Measurements from ENCODE around the gene CNNM4.

The CNNM4 gene

DNA sequence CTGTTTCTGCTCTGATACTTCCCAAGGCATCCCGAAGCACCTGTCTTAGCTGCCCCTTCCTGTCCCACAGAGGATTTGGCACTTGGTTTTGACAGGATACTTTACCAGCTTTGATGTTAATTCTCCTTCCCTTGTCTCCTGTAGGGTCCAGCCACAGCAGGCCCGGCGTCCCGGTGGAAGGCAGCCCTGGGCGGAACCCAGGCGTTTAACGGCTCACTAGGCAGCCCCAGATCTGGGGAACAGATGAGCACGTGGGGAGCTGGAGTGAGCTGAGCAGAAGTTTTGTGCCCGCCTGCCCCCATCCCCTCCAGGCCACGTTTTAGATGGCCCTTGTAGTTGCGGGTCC, 71.7 kb downstream of the CNNM4 start:
- Histone ChIP-seq H3K4me1 (peaks cover 8% of the 10 kb centered on the region; the same call in 1 of the 2 replicates), H3K4me3 (no peak overlapping the region), H3K27me3 (ENCODE audit: low read depth) (no peaks in the 10 kb centered on the region), H3K9me3 (no peaks in the 10 kb centered on the region), H3K36me3 (replicated peaks) (peaks cover 56% of the 10 kb centered on the region)
- DNase-seq (ENCODE audit: low spot score in 2 of 2) = no peak
- in situ Hi-C loops (cut with MboI; ENCODE audit: low sequenced_read_pairs) = no loop called here

DNA sequence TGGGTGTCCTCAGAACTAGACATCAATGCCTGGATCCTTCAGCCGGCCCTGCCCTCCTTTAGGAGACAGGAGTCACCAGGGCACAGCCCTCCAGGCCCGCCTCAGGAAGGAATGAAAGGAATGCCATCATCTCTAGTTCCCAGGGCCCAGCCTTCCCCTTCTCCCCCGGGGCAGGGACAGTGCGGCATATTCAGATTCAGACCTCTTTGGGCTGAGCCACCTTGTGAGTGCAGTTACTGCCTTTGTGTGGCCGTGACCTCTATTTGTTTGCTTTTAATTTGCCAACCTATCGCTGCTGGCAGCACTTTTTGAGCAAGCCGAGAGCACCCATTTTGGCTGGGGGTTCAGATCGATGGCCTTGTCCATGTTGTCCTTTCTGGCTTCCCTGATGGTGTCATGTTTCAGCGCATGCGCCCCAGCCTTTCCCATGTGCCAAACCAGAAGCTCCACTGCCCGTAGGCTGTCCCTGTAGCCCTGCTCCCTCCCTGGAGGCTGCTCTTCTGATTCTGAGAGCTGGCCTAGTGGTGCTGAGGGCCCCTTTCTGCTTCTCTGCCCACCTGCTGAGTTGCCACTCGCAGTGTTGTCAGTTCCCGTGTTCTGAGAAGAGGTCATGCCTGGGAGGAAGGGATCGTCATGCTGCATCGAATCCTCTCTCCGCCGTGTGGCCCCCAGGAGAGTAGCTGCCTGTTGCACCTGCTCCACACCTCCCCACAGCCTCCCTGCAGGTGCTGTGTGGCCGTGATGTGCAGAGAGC, 72.2 kb downstream of the CNNM4 start:
- Histone ChIP-seq H3K9me3 (no peaks in the 10 kb centered on the region), H3K4me1 (peaks cover 8% of the 10 kb centered on the region; the same call in 1 of the 2 replicates), H3K27me3 (ENCODE audit: low read depth) (no peaks in the 10 kb centered on the region), H3K36me3 (replicated peaks) (peaks cover 52% of the 10 kb centered on the region), H3K4me3 (no peak overlapping the region)
- in situ Hi-C loops (cut with MboI; ENCODE audit: low sequenced_read_pairs) = no loop called here
- DNase-seq (ENCODE audit: low spot score in 2 of 2) = peak in 1 of 2 experiments; percentile 67

DNA sequence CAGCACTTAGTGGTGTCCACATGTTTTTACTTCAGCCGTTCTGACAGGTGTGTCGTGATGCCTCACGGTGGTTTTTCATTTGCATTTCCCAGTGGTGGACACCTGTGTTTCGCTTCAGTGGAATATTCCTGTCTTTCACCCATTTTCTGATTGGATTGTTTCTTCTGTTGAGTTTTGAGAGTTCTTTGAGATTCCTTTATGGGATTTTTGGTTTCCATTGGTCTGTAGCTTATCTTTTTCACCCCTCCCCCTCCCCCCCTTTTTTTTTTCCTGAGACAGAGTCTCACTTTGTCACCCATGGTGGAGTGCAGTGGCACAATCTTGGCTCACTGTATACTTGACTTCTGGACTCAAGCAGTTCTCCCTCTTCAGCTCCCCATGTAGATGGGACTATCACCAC, 75.1 kb downstream of the CNNM4 start:
- peaks cover 8% of the 10 kb centered on the region; the same call in 1 of the 2 replicates for H3K4me1 ChIP-seq
- H3K36me3 ChIP-seq (replicated peaks) = peaks cover 46% of the 10 kb centered on the region
- in situ Hi-C loops (cut with MboI; ENCODE audit: low sequenced_read_pairs) = no loop called here
- no peaks in the 10 kb centered on the region for H3K9me3 ChIP-seq
- no peak overlapping the region for H3K4me3 ChIP-seq
- no peak for DNase-seq (ENCODE audit: low spot score in 2 of 2)
- no peaks in the 10 kb centered on the region for H3K27me3 ChIP-seq (ENCODE audit: low read depth)

DNA sequence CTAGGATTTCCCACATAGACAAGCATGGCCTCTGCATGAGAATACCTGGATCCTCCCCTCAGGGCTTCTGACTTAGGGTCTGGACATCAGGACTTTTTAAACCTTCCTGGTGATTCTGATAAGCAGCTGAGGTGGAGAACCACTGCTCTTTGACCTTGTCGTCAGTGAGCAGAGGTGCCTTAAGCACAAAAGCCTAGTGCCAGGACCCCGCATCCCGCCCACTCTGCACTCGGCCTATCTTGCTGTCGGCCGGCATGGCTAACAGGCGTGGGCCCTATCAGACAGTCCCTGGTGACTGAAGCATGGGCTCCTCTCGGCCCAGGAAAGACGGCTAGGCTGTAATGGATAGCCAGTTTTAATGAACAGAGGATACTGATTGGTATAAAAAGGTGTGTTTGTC, 76.9 kb downstream of the CNNM4 start:
- peaks cover 30% of the 10 kb centered on the region for H3K36me3 ChIP-seq (replicated peaks)

DNA sequence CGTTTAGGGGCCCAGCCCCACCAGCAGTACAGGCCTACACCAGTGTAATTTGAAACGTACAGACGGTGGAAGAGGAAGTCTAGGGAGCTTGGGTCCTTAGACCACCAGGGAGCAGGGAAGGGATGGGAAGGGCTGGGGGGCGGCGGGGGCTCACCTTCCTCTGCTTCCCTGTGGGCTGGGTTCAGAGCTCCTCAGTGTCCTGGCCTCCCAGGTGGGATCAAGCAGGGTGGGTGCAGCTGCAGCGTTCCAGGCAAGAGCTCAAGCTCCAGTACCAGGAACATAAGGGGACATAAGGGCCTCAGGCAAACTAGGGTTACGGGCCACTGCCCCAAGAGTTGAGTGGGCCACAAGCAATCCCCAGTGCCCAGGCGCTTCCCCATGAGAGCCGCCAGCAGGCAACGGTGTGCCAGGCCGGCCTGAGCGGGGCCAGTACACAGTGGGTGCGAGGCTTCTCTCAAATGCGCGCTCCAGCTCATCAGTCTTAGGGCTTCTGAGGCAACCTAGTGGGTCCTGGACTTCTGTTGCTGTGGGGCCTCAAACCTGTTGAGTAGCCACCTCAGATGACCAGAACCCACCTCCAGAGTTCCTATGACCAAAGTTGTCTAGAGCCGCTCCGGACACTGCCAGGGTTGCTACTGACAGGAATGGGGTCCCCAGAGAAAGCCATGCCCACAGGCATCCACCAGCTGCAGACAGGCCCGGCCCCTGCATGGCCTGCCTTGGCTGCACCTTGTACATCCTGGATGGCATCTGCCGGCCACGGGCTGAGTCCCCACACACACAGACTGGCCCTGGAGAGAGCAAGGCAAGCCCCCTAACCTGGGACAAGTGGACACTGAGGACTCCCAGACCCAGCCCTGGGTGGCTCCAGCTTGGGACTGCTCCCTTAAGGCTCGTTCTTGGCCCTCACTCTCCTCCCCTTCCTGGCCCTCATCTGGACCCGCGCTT, 77.9 kb downstream of the CNNM4 start:
- H3K9me3 ChIP-seq = no peaks in the 10 kb centered on the region
- DNase-seq (ENCODE audit: low spot score in 2 of 2) = no peak
- no peak overlapping the region for H3K4me3 ChIP-seq
- peaks cover 21% of the 10 kb centered on the region for H3K36me3 ChIP-seq (replicated peaks)
- H3K4me1 ChIP-seq = no peaks in the 10 kb centered on the region
- H3K27me3 ChIP-seq (ENCODE audit: low read depth) = no peaks in the 10 kb centered on the region
- in situ Hi-C loops (cut with MboI; ENCODE audit: low sequenced_read_pairs) = no loop called here

More for the DNA sequence above, 76.9 kb downstream of the CNNM4 start:
- peaks cover 6% of the 10 kb centered on the region; the same call in 1 of the 2 replicates for H3K4me1 ChIP-seq
- no peak overlapping the region for H3K4me3 ChIP-seq
- H3K9me3 ChIP-seq = no peaks in the 10 kb centered on the region
- H3K27me3 ChIP-seq (ENCODE audit: low read depth) = no peaks in the 10 kb centered on the region
- no peak for DNase-seq (ENCODE audit: low spot score in 2 of 2)
- in situ Hi-C loops (cut with MboI; ENCODE audit: low sequenced_read_pairs) = no loop called here

DNA sequence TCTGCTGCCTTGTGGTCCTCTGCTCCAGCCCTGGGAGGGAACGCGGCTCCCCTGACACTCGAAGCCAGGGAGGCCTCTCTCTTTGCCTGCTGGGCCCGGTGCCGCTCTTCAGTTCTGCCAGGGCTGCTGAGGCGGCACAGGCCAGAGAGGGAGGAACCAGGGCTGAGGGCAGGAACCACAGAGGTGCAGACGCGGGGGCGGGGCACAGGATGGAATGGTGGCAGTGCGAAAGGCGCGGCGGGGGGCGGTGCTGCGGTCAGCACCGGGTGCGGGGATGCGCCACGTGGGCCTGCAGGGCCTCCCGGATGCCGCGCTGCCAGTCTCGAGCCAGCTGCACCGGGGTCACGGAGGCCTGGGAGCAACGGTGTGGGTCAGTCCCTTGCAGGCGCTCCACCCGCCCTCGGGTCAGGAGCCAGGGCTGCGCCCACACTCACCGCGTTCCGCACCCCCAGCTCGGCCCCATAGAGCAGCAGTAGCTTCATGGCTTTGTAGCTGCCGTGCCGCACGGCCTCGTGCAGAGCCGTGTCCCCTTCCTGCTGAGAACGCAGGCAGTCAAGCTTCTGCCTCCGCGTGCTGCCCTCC, 78.7 kb downstream of the CNNM4 start:
- DNase-seq (ENCODE audit: low spot score in 2 of 2) = no peak
- no peaks in the 10 kb centered on the region for H3K4me1 ChIP-seq
- H3K36me3 ChIP-seq (replicated peaks) = peaks cover 20% of the 10 kb centered on the region
- in situ Hi-C loops (cut with MboI; ENCODE audit: low sequenced_read_pairs) = no loop called here
- no peak overlapping the region for H3K4me3 ChIP-seq
- H3K27me3 ChIP-seq (ENCODE audit: low read depth) = no peaks in the 10 kb centered on the region
- H3K9me3 ChIP-seq = no peaks in the 10 kb centered on the region

DNA sequence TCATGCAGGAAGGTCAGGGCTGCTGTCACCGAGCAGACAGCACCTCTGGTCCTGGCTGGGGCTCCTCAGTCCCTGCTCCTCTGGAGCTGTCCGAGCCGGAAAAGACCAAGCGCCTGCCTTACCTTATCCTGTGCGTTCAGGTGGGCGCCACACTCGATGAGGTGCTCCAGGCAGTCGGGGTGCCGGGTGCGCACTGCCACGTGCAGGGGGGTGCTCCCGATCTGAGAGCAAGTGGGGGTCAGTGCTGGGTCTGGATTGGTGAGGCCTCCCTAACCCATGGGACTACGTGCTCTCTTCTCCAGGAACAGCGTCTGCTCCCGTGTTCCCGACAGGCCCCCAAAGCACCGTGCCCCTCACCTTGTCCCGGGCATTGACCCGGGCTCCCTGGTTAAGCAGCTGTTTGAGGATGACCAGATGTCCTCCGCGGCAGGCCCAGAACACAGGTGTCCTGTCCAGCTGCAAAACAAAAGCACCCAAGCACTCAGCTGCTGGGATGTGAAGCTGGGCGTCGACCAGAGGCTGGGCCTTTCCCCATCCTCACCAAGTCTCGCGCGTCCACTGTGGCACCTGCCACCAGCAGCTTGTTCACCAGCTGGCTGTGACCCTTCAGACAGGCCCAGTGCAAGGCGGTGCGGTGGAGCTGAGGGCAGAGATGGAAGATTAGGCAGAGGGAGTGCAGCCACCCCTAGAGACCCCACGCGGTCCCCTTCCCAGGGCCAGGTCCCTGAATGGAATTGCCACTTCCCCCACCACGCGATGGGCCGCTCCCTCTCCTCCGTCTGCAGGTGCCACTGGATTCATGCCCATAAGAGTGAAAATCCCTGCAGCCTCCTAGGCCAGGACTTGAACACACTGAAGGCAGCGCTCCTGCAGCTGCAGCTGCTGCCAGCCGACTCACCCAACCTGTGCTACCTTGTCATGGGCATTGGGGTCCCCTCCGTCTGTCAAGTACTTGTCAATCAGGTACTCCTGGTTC, 79.5 kb downstream of the CNNM4 start:
- Histone ChIP-seq H3K9me3 (no peaks in the 10 kb centered on the region), H3K36me3 (replicated peaks) (peaks cover 20% of the 10 kb centered on the region), H3K4me1 (no peaks in the 10 kb centered on the region), H3K27me3 (ENCODE audit: low read depth) (no peaks in the 10 kb centered on the region), H3K4me3 (no peak overlapping the region)
- in situ Hi-C loops (cut with MboI; ENCODE audit: low sequenced_read_pairs) = no loop called here
- DNase-seq (ENCODE audit: low spot score in 2 of 2) = no peak

DNA sequence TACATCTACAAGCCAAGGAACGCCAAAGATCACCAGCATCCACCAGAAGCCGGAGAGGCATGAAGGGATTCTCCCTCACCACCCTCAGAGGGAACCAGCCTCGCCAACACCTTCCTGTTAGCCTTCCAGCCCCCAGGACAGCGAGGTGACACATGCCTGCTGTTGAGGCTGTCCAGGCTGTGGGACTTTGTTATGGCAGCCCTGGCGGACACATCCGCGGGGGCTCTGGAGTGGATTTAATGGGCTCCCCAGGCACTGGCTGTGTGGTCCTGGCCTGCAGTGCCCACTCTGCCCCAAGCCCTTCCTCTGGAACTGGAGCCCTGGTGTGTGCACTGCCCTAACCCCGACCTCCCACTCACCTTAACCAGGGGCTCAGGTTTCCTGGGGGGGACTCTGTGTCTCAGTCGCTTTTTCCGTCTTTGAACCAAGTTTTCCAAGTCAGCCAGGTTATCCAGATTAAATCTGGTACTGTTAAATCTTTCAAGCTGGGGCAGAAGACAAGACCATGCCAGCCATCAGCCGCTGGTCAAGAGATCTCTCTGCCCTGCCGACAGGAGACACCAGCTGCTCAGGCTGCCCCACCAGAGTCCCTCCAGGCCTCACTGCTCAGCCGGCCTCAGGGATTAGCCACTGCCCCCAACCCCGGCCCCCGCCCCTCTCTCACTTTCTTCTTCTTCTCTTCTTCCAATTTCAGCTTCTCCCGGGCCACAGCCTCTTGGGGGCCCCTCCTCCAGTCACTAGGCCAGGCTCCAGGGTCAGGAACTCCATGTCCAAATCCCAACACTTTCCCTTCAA, 81.2 kb downstream of the CNNM4 start:
- DNase-seq (ENCODE audit: low spot score in 2 of 2) = no peak
- no peaks in the 10 kb centered on the region for H3K9me3 ChIP-seq
- H3K4me3 ChIP-seq = no peak overlapping the region
- H3K36me3 ChIP-seq (replicated peaks) = peaks cover 21% of the 10 kb centered on the region
- H3K27me3 ChIP-seq (ENCODE audit: low read depth) = no peaks in the 10 kb centered on the region
- in situ Hi-C loops (cut with MboI; ENCODE audit: low sequenced_read_pairs) = no loop called here
- no peaks in the 10 kb centered on the region for H3K4me1 ChIP-seq

DNA sequence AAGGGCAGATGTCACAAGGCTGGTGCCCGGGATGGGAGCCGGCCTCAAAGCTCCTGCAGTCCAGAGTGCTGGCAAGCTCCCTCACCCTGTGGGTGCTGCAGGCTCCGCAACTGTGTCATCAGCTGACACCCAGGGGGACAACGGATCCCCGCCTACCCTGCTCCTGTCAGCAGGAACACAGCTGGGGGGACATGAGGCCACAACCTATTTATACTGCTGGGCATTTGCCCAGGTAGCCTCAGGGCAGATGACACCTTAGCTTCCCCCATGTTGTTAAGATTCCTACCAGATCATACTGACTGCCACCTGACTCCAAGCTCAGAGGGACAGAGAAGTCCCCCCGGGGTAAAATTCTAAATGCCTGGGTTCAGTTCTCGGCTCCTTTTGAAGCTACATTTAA, 81.9 kb downstream of the CNNM4 start:
- in situ Hi-C loops (cut with MboI; ENCODE audit: low sequenced_read_pairs) = no loop called here
- no peak overlapping the region for H3K4me3 ChIP-seq
- H3K27me3 ChIP-seq (ENCODE audit: low read depth) = no peaks in the 10 kb centered on the region
- no peaks in the 10 kb centered on the region for H3K9me3 ChIP-seq
- DNase-seq (ENCODE audit: low spot score in 2 of 2) = no peak
- peaks cover 24% of the 10 kb centered on the region for H3K36me3 ChIP-seq (replicated peaks)
- H3K4me1 ChIP-seq = no peaks in the 10 kb centered on the region

DNA sequence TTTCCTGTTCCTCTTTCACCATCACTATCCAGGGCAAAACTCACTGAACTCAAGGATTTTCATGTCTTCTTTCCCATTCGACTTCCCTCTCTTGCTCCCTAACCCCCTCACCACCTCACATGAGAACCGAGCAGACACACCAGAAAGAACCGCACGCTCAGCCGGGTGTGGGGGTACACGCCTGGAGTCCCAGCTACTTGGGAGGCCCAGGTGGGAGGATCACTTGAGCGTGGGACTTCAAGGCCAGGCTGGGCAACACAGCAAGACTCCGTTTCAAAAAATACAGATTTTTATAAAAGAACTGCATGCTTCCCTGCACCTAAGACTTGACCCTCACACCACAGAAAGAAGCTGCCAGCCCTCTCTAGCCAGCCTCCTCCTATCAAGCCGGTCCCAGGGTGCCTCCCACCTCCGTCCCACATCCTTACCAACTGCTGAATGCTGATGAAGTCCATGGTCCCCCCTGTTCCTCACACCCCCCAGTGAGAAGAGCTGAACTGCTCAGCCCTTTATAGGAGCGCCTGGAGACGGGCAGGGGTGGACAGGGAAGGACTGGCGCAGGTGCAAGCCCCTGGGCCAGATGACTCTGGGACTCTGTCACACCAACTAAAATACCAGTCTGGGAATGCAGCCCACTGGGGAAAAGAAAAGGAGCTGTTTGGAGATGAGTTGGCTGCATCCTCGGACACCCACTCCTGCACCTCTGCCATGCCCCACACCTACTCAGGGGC, 83.0 kb downstream of the CNNM4 start, which contains the start of gene ANKRD23:
TSS of gene ANKRD23 (minus strand) at position 484 of the 731 bp plus-strand sequence. CDS start at position 455, 29 bp downstream.
- no peak for DNase-seq (ENCODE audit: low spot score in 2 of 2)
- Histone ChIP-seq H3K36me3 (replicated peaks) (peaks cover 26% of the 10 kb centered on the region), H3K4me1 (no peaks in the 10 kb centered on the region), H3K27me3 (ENCODE audit: low read depth) (no peaks in the 10 kb centered on the region), H3K9me3 (no peaks in the 10 kb centered on the region), H3K4me3 (no peak within 1 kb of the TSS)
- in situ Hi-C loops (cut with MboI; ENCODE audit: low sequenced_read_pairs) = no loop called here

DNA sequence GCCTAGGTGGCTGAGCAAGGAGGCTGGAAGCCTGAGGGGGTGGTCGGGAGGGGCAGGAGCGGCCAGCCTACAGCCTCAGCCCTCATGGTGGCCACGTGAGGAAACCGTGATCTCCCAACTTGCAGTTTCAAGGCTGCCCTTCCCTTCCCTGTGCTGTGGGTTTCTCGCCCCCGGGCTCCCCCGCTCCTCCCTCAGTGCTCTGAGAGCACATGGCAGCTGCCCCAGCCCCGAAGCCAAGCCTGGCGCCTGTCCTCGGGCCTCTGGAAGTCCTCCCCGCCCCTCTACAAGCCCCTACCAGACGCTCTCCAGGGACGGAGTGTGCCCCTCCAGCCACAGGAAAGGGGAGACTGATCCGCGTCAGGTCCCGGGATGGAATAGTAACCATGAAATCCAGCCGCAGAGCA, 83.7 kb downstream of the CNNM4 start:
- peaks cover 24% of the 10 kb centered on the region for H3K36me3 ChIP-seq (replicated peaks)
- in situ Hi-C loops (cut with MboI; ENCODE audit: low sequenced_read_pairs) = no loop called here
- H3K9me3 ChIP-seq = no peaks in the 10 kb centered on the region
- no peaks in the 10 kb centered on the region for H3K4me1 ChIP-seq
- no peak for DNase-seq (ENCODE audit: low spot score in 2 of 2)
- no peak overlapping the region for H3K4me3 ChIP-seq
- no peaks in the 10 kb centered on the region for H3K27me3 ChIP-seq (ENCODE audit: low read depth)

DNA sequence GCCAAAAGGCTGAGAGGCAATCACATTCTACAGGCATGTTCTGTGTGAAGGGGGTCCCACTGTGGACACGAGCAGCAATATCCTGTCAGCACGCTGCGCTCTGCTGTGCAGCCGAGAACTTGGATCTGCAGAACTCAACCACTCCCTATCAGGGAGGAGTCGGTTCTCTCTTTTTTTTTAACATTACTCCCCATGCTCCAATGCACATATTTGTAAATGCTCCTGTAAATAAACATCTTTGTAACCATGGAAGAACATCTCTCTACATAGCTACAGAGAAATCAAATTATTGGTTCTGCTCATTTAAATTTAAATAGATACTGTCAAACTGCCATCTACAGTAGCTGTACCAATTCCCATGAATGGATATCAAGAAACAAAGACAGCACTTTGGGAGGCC, 86.1 kb downstream of the CNNM4 start:
- DNase-seq (ENCODE audit: low spot score in 2 of 2) = no peak
- H3K4me1 ChIP-seq = no peaks in the 10 kb centered on the region
- peaks cover 37% of the 10 kb centered on the region for H3K36me3 ChIP-seq (replicated peaks)
- in situ Hi-C loops (cut with MboI; ENCODE audit: low sequenced_read_pairs) = no loop called here
- no peak overlapping the region for H3K4me3 ChIP-seq
- H3K9me3 ChIP-seq = no peaks in the 10 kb centered on the region
- no peaks in the 10 kb centered on the region for H3K27me3 ChIP-seq (ENCODE audit: low read depth)
